ENCODE results near the gene TRABD2B.

The TRABD2B gene

GRCh38 chr1:47788761-47789160 is 208.4 kb downstream of the TRABD2B start:
- FAIRE-seq: no peak

DNA sequence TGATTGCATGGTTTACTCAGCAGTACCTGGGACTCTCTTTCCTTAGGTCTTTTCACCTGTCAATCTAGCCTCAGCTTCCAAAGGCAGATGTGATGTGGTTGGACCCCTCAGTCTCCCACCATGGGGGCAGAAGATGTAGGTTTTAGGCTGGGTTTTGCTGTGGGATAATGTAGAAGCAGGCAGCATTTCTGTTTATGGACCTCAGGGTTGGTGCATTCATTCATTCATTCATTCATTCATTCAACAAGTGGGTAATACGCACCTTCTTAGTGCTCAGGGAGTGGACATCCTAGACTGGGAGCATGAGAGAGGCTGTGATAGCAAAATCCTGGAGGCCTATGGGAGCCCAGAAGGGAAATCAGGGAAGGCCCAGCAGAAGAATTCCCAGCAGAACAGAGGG is 209.6 kb downstream of the TRABD2B start:
- no peak for FAIRE-seq

GRCh38 chr1:47786316-47786715 is 210.9 kb downstream of the TRABD2B start:
- no peak for FAIRE-seq

DNA sequence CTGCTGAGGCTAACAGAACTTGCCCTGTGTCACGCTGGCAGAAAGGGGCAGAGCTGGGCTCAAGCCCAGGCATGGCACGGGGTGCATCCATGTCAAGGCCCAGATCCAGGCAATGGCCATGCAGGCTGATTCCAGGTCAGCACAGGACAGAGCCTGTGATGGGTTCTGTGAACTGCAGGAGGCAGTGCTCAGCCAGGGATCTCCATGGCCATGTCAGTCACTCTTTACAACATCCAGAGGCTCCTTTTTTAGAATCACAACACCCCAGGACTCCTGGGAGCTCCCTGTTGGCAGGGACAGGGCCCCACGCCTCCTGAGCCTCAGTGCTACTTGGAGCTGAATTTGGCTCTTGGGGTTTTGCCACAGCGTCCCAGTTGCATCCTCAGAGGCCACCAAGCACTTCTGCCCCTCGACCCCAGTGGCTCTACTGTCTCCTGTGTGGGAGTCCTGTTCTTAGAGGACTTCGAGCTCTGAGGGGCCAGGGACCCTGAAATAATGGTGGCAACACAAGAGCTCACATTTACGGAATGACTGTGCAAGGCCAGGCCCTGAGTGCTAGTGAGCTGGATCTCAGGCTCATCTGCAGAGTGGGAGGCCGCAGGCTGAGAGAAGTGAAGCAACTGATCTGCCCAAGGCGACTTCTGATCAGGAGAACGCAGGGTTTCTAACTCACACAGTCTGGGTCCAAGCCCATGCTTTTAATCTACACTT is 211.5 kb downstream of the TRABD2B start:
- no peak for FAIRE-seq

- no peak for FAIRE-seq
These were observed 212.1 kb downstream of the TRABD2B start for GRCh38 chr1:47785118-47785517.

DNA sequence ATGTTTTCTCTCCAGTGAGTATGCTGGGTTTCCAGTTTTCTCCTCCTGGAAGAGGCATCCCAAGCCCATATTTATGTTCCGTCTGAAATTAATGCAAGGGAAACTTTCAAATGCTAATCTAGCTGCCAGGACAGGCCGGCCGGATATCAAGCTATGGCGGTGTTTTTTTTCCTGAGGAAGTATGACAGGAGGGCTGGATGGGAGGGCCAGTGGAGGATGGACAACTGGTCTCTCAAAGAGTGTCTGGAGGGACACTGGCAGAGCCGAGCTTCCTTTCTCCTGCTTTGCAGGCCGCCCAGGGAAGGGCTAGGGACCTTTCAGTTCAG is 212.7 kb downstream of the TRABD2B start:
- no peak for FAIRE-seq

- FAIRE-seq: no peak
These were observed 213.3 kb downstream of the TRABD2B start for GRCh38 chr1:47783638-47784496.

DNA sequence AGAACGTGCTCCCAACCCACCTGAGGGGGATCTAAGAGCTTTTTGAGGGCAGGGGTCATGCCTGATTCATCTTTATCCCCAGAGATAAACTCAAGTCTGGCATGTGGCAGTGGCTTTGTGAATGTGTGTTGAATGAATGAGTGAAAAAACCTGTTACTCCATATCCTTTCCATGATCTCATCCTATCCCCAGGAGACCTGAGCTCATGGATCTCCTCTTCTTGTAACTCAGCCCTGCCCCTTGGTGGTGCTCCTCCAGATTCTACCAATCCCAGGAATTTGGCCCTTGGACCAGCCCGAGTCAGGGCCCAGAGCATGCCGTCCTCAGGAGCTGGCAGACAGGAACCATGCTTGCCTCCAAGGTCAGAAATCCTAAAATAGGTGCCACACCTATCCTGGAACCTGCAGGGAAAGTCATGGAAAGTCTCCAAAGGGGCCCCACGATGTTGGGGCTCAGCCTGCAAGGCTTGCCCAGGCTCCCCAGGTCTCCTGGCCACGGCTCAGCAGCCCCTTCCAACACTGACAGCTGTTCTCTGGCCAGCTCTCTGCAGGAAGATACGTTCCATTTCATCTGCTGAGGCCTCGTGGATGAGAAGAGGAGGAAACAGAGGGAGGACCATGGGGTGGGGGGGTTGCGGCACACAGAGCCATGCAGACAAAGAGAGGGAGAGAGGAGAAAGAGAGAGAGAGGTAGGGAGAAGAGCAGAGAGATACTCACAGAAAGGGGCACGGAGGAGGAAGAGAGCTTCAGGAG is 214.6 kb downstream of the TRABD2B start:
- FAIRE-seq: no peak

GRCh38 chr1:47781171-47781959 is 215.8 kb downstream of the TRABD2B start:
- FAIRE-seq: no peak

- FAIRE-seq: no peak
These were observed 216.7 kb downstream of the TRABD2B start for GRCh38 chr1:47780469-47780995.

GRCh38 chr1:47779613-47780012 is 217.6 kb downstream of the TRABD2B start:
- no peak for FAIRE-seq

GRCh38 chr1:47778280-47778679 is 218.9 kb downstream of the TRABD2B start:
- FAIRE-seq: no peak

GRCh38 chr1:47777322-47777721 is 219.9 kb downstream of the TRABD2B start:
- FAIRE-seq: no peak

GRCh38 chr1:47776667-47777131 is 220.5 kb downstream of the TRABD2B start:
- no peak for FAIRE-seq

DNA sequence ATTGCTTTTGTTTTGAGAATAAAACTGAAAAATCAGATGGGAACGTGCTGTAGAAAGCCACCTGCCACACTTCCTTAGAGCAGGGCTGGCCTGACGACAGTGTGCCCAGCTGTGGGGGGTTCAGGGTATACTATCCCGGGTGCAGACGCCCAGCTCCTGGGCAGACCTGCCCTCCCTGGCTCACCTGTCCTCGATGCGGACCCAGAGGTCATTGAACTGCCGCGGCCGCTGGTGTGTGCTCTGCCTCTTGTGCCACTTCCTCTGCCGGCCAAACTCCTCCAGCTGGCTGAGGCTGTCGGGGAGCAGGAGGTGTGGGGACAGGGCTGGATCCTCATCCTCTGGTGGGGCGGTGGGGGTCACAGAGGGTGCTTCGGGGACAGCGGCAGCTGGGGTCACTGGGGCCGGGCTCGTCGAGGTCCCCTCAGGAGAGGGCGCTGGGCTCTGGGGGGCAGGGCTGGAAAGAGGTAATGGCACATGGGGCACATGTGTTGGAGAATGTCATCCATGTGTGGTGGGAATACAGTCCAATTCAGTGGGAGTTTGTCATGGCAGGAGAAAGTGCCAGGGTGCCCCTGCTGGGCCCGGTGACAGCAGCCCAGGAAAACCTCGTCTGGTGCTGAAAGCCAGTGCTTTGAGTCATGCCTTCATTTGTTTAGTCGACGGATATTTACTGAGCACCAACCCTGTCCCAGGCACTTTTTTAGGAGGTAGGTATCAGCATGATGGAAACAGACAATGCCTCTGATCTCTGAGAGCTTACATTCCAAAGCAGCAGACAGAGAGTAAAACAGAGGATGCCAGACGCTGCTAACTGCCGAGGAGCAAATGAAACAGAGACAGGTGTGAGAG is 222.0 kb downstream of the TRABD2B start:
- FAIRE-seq: no peak

DNA sequence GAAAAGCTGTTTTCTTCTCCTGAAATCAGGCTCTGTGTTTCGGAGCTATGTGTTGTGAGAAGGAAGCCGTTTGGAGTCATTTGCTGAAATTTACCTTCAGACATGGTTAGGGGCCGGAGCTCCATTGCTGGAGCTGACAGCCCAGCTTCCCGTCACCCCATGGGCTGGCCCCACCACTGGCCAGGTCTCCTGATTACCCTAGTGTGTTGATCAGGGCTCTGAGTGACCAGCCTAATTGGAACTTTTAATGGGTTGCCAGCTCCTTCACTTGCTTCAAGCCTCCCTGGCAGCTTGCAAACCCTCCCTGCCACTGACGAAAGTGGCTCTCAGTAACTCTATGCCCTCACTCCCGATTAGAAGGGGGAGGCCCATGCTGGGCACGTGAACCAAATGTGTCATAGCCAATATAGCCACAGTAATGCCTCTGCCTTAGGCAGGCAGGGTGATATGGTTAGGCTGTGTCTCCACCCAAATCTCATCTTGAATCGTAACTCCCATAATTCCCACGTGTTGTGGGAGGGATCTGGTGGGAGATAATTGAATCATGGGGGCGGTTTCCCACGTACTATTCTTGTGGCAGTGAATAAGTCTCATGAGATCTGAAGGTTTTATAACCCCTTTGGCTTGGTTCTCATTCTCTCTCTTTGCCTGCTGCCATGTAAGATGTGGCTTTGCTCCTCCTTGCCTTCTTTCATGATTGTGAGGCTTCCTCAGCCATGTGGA is 224.1 kb downstream of the TRABD2B start:
- no peak for FAIRE-seq

GRCh38 chr1:47772281-47772680 is 224.9 kb downstream of the TRABD2B start:
- FAIRE-seq: no peak

- no peak for FAIRE-seq
These were observed 225.4 kb downstream of the TRABD2B start for GRCh38 chr1:47771751-47772150.

DNA sequence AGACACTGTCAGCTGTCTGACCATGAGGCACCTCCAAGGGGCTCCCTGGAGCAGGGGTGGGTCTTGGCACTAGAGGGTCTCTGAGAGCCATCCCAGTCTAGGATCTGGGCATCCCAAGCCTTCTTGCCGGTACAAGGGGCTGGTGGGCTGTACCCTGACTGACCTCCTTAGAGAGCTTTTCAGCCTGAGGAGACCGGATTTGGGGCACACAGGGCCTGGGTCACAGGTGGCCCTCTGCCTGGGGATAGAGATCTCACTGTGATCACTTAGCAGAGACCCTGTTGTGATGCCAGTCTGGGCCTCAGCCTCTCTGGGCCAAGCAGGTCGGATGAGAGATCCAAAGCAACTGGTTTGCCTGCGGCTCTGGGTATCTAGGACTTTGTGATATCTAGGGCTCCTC is 227.2 kb downstream of the TRABD2B start:
- no peak for FAIRE-seq

DNA sequence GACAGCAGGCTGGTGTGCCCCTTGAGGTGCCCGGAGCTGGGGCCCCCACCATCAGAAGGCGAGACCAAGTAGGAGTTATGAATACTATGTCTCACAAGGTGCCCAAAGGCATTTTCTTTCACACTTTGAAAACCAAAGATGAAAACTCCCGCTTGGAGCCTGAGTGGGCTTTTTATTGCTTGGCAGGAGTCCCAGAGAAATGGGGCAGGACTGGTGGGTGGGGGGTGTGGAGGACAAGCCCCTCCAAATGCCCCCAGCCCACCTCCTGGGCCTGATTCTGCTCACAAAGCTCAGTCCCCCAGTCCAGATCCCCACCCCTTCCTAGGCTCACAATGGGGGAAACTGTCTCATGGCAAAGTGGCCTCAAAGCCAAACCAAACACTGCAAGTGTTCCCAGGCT is 227.9 kb downstream of the TRABD2B start:
- no peak for FAIRE-seq

DNA sequence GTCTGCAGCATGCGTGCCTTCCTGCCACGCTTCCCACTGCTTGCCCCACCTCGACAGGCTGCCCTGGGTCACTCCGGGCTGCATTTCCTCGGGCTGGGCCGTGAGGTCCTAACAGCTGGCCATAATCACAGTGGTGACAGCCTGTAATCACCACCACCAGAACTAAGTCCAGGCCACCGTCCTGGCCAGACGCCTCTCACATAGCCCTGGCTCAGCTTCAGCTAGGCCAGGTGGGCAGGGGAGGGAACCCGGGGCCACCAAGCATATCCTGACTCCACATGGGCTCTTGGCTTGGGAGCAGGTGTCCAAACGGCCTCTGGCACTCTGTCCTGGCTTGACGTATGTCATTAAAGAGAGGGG is 229.5 kb downstream of the TRABD2B start:
- no peak for FAIRE-seq

Data from TTC549 (cell line).